ENCODE results near the gene ITK.

The ITK gene

GRCh38 chr5:157162919-157163510 lies 17.6 kb upstream of the ITK start:
- TF ChIP-seq CTCF (IDR thresholded peaks at IDR 0.05; ENCODE audit: low read depth, low read length): no peak
- no peak overlapping the region for H3K4me3 ChIP-seq (ENCODE audit: low read depth, low read length)

DNA sequence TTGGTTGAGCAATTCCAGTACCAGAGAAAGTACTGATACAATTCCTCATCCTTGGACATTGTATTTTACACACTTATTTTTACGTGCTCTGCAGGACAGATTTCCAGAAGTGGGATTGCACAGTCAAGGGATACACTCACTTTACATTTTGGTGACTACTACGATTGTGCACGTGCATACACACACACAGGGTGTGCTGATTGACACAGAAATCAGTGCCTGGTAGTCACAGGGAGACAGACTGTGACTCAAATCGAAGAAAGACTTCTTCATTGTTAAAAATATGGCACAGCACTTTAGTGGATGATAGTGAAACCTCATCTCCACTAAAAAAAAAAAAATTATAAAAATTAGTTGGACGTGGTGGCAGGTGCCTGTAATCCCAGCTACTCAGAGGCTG lies 16.1 kb upstream of the ITK start:
- no peak for TF ChIP-seq CTCF (IDR thresholded peaks at IDR 0.05; ENCODE audit: low read depth, low read length)
- no peak overlapping the region for H3K4me3 ChIP-seq (ENCODE audit: low read depth, low read length)

GRCh38 chr5:157165261-157165660 lies 15.4 kb upstream of the ITK start:
- no peak overlapping the region for H3K4me3 ChIP-seq (ENCODE audit: low read depth, low read length)
- TF ChIP-seq CTCF (IDR thresholded peaks at IDR 0.05; ENCODE audit: low read depth, low read length): no peak

- TF ChIP-seq CTCF (IDR thresholded peaks at IDR 0.05; ENCODE audit: low read depth, low read length): no peak
- H3K4me3 ChIP-seq (ENCODE audit: low read depth, low read length): no peak overlapping the region
These were observed 15.0 kb upstream of the ITK start for GRCh38 chr5:157165668-157166067.

GRCh38 chr5:157166214-157167213 lies 14.1 kb upstream of the ITK start, which contains the start of gene GARIN3:
GARIN3 (minus strand) TSS chr5:157166264; CDS start chr5:157166168, 96 bp downstream.
- H3K4me3 ChIP-seq (ENCODE audit: low read depth, low read length): no peak within 1 kb of the TSS
- no peak for TF ChIP-seq CTCF (IDR thresholded peaks at IDR 0.05; ENCODE audit: low read depth, low read length)

DNA sequence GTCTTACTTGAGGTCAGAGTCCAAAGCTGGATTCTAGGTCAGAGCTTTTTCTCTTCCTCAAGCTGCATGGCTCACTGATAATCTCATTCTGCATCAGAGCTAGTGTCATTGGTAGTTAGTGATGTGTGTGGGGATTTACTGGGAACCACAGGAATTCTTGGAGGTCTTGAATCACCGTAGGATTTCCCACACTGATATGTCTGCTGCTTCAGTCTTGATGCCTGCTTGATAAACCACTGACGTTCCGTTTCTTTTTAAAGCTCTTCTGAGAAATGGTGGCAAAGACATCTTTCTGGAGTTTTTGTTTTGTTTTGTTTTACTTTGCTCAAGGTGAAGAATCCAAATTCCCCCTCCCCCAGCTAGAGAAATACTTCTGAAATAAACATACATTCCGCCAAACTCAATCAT lies 13.4 kb upstream of the ITK start:
- TF ChIP-seq CTCF (IDR thresholded peaks at IDR 0.05; ENCODE audit: low read depth, low read length): no peak
- H3K4me3 ChIP-seq (ENCODE audit: low read depth, low read length): no peak overlapping the region

DNA sequence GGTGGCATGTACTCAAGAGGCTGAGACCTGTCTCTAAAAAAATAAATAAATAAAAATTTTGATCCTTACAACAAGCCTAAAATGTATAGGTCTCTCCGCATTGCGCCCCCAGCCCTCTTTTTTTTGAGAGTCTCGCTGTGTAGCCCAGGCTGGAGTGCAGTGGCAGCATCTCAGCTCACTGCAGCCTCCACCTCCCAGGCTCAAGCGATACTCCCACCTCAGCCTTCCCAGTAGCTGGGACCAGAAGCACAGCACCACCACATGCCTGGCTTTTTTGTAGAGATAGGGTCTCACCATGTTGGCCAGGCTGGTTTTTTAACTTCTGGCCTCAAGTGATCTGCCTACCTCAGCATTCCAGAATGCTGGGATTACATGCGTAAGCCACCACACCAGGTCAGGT lies 12.4 kb upstream of the ITK start:
- no peak overlapping the region for H3K4me3 ChIP-seq (ENCODE audit: low read depth, low read length)
- no peak for TF ChIP-seq CTCF (IDR thresholded peaks at IDR 0.05; ENCODE audit: low read depth, low read length)
